ENCODE data around the gene CFAP73.
A peak's percentile ranks its signal among the peaks of the same experiment; 100 is the strongest.
"Not testable (repeated sequence)": the region's sequence is repeated elsewhere in the genome, so short reads cannot be mapped to it uniquely, and the experiment has no call there.

The CFAP73 gene

DNA sequence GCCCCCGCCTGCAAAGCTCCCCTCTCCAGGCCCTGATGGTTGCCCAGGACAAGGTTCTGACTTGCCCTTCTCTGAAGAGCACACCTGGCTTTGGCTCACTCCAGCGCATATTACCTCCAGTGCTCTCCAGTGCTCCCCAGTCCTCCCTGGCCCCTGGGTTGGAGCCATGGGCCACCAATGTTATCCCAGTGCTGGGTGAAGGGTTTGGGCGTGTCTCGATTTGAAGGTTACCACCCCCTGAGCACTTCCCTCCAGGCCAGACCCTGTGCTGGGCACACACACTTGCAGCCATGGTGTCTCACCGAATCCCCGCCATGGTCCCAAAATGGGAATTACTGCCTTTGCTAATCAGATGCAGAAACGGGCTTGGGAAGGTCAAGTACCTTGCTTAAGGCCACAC lies 47.1 kb downstream of the CFAP73 start:
- DNase-seq: no peak

DNA sequence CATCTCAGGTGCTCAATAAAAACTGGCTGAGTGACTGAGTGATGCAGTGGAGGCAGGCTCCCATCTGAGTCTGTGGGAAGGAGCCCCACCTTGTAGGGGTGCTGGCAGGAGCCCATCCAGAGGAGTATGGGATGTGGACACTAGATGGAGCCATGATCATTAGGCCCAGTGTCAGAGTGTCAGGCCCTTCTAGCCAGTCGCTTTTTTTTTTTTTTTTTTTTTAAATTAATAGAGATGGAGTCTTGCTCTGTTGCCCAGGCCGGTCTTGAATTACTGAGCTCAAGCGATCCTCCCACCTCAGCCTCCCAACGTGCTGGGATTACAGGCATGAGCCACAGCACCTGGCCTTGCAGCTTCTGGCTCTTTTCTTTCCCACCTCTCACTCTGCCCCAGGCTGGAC lies 47.5 kb downstream of the CFAP73 start:
- peak in 1 of 2 experiments; percentile 20 for DNase-seq

DNA sequence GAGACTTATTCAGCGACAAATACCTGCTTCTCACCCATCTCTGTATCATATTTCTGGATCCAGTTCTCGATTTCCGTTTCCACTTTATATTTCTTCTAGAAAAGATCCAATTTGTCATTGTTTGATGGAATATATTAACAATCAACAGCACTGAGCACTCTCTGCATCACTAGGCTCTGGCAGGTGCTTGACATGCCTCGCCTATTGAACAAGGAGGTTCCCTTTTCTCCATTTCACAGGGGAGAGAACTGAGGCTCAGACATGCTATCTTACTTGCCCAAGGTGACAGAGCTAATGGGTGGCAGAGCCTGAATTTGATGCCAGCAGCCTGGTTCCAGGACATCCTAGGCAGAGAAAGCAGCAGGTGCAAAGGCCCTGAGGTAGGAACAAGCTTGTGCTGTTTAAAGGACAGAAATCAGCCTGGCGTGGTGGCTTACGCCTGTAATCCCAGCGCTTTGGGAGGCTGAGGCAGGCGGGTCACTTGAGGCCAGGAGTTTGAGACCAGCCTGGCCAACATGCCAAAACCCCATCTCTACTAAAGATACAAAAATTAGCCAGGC lies 48.1 kb downstream of the CFAP73 start:
- DNase-seq: no peak

DNA sequence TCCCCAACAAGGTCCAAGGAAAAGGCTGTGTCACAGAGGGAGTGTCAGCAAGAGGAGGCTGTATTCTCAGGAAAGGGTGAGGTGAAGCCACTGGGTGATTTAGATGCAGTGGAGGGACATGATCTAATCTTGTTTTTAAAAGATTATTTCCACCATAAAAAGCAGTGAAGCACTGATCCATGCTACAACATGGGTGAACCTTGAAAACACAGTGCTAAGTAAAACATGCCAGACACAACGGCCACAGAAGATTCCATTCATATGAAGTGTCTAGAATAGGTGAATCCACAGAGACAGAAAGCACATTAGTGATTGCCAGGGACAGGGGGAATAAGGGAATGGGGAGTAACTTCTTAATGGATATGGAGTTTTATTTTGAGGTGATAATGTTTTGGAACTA lies 48.8 kb downstream of the CFAP73 start:
- no peak for DNase-seq

DNA sequence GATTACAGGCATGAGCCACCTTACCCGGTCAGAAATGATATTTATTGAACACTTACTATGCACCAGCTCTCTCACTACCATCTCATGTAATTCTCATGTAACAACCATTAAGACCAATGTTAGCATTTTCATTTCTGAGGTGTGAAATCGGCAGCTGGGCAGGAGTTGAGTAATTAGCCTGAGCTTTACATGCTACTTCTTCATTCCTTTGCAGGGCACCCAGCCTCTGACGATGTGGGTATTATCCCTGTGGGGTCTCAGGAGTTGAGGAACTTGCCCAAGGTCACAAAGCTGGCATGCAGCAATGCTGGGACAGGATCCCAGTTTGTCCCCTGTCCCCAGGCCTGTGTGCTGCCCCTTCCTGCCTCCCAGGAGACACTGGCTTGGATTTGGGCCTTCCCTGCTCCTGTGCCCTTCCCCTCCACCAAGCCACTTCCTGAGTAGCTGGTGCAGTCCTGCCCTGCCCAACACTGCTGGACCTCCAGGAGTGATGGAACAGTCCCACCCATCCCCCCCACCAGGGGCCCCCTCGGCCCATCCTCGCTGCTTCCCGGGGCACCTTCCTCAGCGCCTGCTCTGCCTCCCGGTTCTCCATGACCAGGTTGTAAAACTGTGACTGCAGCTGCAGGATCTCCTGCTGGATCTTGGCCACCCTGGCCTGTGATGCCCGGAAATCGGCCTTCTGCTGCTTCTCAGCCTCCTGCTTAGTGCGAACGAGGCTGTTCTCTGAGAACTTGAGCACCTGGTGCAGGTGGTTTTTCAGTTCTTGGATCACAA lies 50.7 kb downstream of the CFAP73 start:
- no peak for DNase-seq

DNA sequence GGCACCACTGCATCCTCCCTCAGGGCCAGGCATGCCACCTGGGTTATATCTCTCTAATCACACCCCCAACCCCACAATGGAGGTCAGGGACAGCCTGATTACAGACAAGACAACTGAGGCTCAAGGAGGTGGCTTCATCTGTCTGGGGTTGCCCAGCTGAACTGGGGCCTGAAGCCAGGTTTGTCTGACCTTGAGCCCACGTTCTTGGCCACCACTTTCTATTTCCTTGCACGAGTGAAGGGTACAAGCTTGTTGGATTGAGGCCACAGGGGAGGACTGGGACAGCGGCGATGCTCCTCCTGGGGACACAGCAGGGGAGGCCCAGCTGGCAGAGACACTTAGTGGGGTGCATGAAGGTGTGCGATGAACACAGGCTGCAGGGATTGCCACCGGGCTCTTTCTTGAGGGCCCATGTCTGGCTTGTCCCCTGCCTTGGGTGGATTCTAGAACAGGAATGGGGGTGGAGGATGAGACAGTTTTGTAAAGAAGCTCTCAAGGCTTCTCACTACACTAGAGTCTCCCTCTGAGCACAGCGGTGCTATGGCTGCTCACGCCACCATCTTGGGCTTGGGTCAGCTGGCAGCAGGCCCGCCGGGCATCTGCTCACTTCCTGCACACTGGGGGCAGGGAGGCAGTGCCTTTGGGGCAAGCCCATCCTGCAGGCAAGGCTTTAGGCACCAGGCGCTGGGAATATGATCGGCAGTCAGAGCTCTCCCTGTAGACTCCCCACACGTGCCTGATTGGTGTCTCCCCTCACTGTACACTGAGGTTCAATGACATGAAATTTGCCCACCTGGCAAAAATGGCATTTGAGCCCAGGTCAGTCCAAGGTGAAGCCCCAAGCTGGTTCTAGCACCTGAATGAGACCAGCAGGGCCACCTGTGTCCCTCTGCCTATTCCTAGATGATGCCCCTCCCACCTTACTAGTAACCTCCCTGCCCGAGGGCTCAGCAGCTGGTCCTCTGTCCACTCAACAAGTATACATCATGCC lies 52.0 kb downstream of the CFAP73 start:
- DNase-seq: no peak

DNA sequence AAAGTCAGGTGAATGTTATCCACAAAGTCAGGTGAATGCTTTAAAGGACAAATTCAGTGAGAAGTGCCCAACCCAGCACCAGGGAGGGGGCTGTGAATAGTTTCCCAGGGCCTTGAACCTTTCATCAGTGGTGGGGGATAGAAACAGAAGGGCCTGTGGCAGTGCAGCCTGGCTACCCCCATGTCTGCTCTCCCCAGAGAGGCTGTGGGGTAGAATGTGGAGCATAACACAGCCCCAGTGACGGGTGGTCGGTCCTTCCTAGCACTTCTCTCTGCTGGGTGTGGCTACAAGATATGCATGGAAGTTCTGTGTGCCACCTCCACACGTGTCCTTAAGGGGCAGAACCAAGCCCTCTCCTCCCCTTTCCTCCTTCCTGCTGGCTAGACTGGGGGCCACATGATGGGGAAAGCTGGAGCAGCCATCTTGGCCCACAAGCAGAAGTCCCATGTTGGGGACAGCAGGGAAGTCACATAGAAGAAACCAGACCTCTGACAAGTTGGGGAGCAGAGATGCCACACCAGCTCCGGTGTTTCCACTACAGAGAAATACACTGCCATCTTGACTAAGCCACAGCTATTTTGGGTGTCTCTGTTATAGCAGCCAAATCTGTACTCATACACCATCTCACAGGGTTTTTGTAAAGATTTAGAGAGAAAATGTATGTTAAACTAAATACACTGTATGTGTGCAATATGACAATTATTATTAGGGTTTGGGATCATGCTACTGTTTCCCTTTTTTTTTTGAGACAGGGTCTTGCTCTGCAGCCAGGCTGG lies 53.0 kb downstream of the CFAP73 start:
- no peak for DNase-seq

DNA sequence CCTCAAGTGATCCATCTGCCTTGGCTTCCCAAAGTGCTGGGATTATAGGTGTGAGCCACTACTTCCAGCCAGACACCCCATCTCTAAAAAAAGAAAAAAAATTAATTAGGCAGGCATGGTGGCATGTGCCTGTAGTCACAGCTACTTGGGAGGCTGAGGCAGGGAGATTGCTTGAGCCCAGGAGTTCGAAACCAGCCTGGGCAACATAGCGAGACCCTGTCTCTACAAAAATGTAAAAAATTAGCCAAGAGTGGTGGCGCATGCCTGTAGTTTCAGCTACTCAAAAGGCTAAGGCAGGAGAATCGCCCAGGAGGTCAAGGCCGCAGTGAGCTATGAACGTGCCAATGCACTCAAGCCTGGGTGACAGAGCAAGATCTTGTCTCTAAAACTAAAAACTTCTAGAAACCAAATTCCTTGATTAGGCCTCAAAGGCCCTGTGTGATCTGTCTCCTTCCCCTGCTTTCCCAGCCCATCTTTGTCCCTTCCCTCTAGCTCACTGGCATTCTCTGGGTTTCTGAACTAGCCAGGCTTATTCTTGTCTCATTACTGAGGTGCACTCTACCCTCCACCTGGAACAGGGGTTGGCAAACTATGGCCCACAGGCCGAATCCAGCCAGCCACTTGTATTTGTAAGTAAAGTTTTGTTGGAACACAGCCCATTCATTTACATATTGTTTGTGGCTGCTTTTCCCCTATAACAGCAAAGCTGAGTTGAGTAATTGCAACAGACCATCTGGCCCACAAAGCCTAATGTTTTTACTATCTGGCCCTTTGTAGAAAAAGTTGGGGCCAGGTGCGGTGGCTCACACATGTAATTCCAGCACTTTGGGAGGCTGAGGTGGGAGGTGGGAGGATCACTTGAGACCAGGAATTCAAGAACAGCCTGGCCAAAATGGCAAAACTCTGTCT lies 54.6 kb downstream of the CFAP73 start:
- no peak for DNase-seq

DNA sequence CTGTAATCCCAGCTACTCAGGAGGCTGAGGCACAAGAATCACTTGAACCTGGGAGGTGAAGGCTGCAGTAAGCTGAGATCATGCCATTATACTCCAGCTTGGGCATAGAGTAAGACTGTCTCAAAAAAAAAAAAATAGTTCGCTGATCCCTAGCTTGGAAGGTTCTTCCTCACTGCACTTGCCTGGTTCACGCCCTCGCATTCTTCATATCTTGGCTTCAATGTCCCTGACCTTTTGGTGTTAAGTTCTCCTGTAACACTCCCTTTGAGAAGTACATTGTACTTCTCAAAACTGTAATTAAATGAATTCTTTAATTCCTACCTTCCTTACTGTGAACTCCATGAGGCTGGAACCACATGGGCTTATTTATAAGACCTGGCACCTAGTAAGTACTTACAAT lies 55.3 kb downstream of the CFAP73 start:
- no peak for DNase-seq

DNA sequence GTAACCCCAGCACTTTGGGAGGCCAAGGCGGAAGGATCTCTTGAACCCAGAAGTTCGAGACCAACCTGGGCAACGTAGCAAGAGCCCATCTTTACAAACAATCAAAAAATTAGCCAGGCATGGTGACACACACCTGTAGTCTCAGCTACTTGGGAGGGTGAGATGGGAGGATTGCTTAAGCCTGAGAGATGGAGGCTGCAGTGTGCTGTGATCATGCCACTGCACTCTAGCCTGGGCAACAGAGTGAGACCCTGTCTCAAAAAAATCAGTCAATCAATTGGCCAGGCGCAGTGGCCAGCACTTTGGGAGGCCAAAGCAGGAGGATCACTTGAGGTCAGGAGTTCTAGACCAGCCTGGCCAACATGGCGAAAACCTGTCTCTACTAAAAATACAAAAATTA lies 57.3 kb downstream of the CFAP73 start:
- DNase-seq: not testable (repeated sequence)

DNA sequence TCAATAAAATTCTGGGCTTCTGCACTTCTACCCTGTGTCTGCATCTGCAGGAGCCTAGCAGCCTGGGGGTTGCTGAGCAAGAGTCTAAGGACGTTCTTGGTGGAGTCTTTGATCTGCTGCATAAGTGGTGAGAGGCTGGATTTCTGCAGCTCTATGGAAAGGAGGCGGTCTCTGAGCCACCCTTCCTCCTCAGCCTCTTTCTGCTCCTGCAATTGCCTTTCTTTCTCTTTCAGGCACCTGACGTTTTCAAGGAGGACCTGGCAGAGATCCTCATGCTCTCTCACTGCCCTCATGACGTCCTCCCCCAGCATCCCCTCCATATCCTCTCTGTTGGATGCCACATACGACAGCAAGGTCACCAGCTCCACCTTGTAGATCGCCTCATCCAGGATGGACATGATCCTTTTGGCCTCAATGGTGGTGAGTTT lies 58.1 kb downstream of the CFAP73 start:
- DNase-seq: no peak

DNA sequence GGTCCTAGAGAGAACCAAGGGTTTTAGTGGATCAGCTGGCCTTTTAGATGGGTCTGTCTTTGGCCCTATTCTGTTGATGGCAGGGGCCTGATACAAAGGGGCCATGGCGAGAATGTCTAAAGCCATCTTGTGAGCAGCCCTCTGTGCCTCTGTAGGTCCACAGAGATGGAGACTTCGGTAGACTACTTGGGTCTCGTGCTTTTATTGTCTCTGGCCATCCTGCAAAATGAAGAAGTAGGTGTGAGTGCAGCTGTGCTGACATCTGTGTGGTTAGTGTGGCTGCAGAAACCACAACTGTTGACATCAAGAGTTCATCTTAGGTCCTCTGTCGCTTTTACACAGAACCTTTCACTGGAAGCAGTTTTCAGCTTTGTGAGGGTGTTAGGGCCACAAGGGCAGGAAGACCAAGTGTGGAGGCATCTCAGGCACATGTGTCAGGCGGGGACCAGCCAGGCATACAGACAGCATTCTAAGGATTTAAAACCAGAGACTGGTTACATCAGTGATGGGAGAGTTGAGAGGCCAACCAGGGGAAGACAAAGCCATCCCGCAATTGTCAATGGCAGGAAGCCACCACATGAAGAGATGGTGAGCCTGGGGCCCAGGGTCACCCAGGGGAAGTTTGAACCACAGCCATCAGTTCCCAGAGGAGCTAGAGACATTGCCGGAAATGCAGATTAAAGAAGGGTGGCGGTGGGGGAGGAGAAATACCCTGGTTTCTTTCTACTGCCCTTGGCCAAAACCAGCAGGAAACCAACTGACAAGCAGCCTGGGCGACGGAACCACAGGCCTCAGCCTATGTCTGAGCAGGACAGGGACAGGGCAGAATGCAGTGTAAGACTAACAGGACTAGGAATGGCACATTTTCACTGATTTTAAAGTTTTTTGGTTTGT lies 58.8 kb downstream of the CFAP73 start:
- DNase-seq: no peak

Measured in cerebellar nuclear complex (tissue), 1 donor.